Measurements from ENCODE around the gene SRP14.
"Not testable (repeated sequence)": the region's sequence is repeated elsewhere in the genome, so short reads cannot be mapped to it uniquely, and the experiment has no call there.

The SRP14 gene

GRCh38 chr15:40031300-40031699 lies 7.7 kb downstream of the SRP14 start:
- no peak for DNase-seq (ENCODE audit: low spot score)

- DNase-seq (ENCODE audit: low spot score), result no peak
Observed at GRCh38 chr15:40029979-40030893, 8.7 kb downstream of the SRP14 start.

- no peak for DNase-seq (ENCODE audit: low spot score)
Observed at GRCh38 chr15:40028853-40029252, 10.1 kb downstream of the SRP14 start.

- no peak for DNase-seq (ENCODE audit: low spot score)
Observed at GRCh38 chr15:40028193-40028592, 10.8 kb downstream of the SRP14 start.

- DNase-seq (ENCODE audit: low spot score), result no peak
Observed at GRCh38 chr15:40016224-40016865, 22.6 kb downstream of the SRP14 start.

GRCh38 chr15:40014390-40014789 lies 24.6 kb downstream of the SRP14 start:
- no peak for DNase-seq (ENCODE audit: low spot score)

- DNase-seq (ENCODE audit: low spot score), result not testable (repeated sequence)
Observed at GRCh38 chr15:40013372-40013771, 25.6 kb downstream of the SRP14 start.

- no peak for DNase-seq (ENCODE audit: low spot score)
Observed at GRCh38 chr15:40011303-40011702, 27.7 kb downstream of the SRP14 start.

GRCh38 chr15:40010686-40011085 lies 28.3 kb downstream of the SRP14 start:
- DNase-seq (ENCODE audit: low spot score), result no peak

GRCh38 chr15:40008061-40008765 lies 30.8 kb downstream of the SRP14 start:
- no peak for DNase-seq (ENCODE audit: low spot score)

- no peak for DNase-seq (ENCODE audit: low spot score)
Observed at GRCh38 chr15:40006646-40007045, 32.3 kb downstream of the SRP14 start.

GRCh38 chr15:40006003-40006402 lies 33.0 kb downstream of the SRP14 start:
- DNase-seq (ENCODE audit: low spot score), result no peak

GRCh38 chr15:40003116-40003916 lies 35.7 kb downstream of the SRP14 start:
- DNase-seq (ENCODE audit: low spot score), result no peak

- DNase-seq (ENCODE audit: low spot score), result no peak
Observed at GRCh38 chr15:40002295-40002694, 36.7 kb downstream of the SRP14 start.

- DNase-seq (ENCODE audit: low spot score), result no peak
Observed at GRCh38 chr15:39999538-40000200, 39.3 kb downstream of the SRP14 start.

GRCh38 chr15:39998511-39999077 lies 40.4 kb downstream of the SRP14 start:
- DNase-seq (ENCODE audit: low spot score), result no peak

- DNase-seq (ENCODE audit: low spot score), result no peak
Observed at GRCh38 chr15:39997639-39998038, 41.3 kb downstream of the SRP14 start.

- DNase-seq (ENCODE audit: low spot score), result no peak
Observed at GRCh38 chr15:39997031-39997430, 42.0 kb downstream of the SRP14 start.

GRCh38 chr15:39996228-39996627 lies 42.8 kb downstream of the SRP14 start:
- DNase-seq (ENCODE audit: low spot score), result not testable (repeated sequence)

- DNase-seq (ENCODE audit: low spot score), result not testable (repeated sequence)
Observed at GRCh38 chr15:39992953-39993352, 46.0 kb downstream of the SRP14 start.

- DNase-seq (ENCODE audit: low spot score), result no peak
Observed at GRCh38 chr15:39990706-39991105, 48.3 kb downstream of the SRP14 start.
